HEK293 (cell line): ENCODE measurements around the gene HLA-DMB.

Source experiments
- EGR2 ChIP-seq: fragments of 450-650 bp; formaldehyde crosslinking; IDR thresholded peaks from 2 replicates; pipeline ENCODE4 v1.5.1; 2016; ENCODE audit warnings: low read depth, missing biosample characterization, missing genetic modification characterization
- HOXA7 ChIP-seq: sonication (generic); formaldehyde crosslinking; IDR thresholded peaks from 2 replicates; pipeline ENCODE4 v1.8.1; 2022; ENCODE audit warnings: missing genetic modification reagents, borderline replicate concordance
- HOXC10 ChIP-seq: sonication (generic); formaldehyde crosslinking; IDR thresholded peaks from 2 replicates; pipeline ENCODE4 v1.8.1; 2023; ENCODE audit warnings: mild to moderate bottlenecking, missing genetic modification reagents
- KLF16 ChIP-seq: fragments of 450-650 bp; formaldehyde crosslinking; IDR thresholded peaks from 2 replicates; pipeline ENCODE4 v1.5.1; 2017; ENCODE audit warnings: missing biosample characterization, missing genetic modification characterization
- KLF7 ChIP-seq: fragments of 450-650 bp; formaldehyde crosslinking; IDR thresholded peaks from 2 replicates; pipeline ENCODE4 v1.5.1; 2016; ENCODE audit warnings: missing biosample characterization, missing genetic modification characterization, borderline replicate concordance
- PRDM1 ChIP-seq: fragments of 450-650 bp; formaldehyde crosslinking; IDR thresholded peaks from 2 replicates; pipeline ENCODE4; 2016; ENCODE audit warnings: missing biosample characterization, missing genetic modification characterization
- RBAK ChIP-seq: fragments of 450-650 bp; formaldehyde crosslinking; IDR thresholded peaks from 2 replicates; pipeline ENCODE4 v1.5.1; 2016; ENCODE audit warnings: missing biosample characterization, missing genetic modification characterization
- SP2 ChIP-seq: fragments of 450-650 bp; formaldehyde crosslinking; IDR thresholded peaks from 2 replicates; pipeline ENCODE4 v1.5.1; 2016; ENCODE audit warnings: missing biosample characterization, missing genetic modification characterization
- ZBTB1 ChIP-seq: fragments of 450-650 bp; formaldehyde crosslinking; IDR thresholded peaks from 2 replicates; pipeline ENCODE4 v1.5.1; 2016; ENCODE audit warnings: missing biosample characterization, missing genetic modification characterization
- ZBTB20 ChIP-seq: fragments of 450-650 bp; formaldehyde crosslinking; IDR thresholded peaks from 2 replicates; pipeline ENCODE4 v1.5.1; 2016; ENCODE audit warnings: missing biosample characterization, missing genetic modification characterization
- ZBTB21 ChIP-seq: fragments of 450-650 bp; formaldehyde crosslinking; IDR thresholded peaks from 2 replicates; pipeline ENCODE4 v1.5.1; 2017; ENCODE audit warnings: missing biosample characterization, missing genetic modification characterization
- ZBTB8A ChIP-seq: fragments of 450-650 bp; formaldehyde crosslinking; IDR thresholded peaks from 2 replicates; pipeline ENCODE4 v1.5.1; 2016; ENCODE audit warnings: missing biosample characterization, missing genetic modification characterization
- ZNF114 ChIP-seq: fragments of 450-650 bp; formaldehyde crosslinking; IDR thresholded peaks from 2 replicates; pipeline ENCODE4 v1.5.0; 2017; ENCODE audit warnings: missing biosample characterization, missing genetic modification characterization
- ZNF138 ChIP-seq: fragments of 450-650 bp; formaldehyde crosslinking; IDR thresholded peaks from 2 replicates; pipeline ENCODE4 v1.5.1; 2016; ENCODE audit warnings: missing biosample characterization, missing genetic modification characterization, borderline replicate concordance
- ZNF169 ChIP-seq: fragments of 450-650 bp; formaldehyde crosslinking; IDR thresholded peaks from 2 replicates; pipeline ENCODE4 v1.5.1; 2016; ENCODE audit warnings: missing biosample characterization, missing genetic modification characterization
- ZNF174 ChIP-seq: fragments of 450-650 bp; formaldehyde crosslinking; IDR thresholded peaks from 2 replicates; pipeline ENCODE4 v1.5.0; 2017; ENCODE audit warnings: missing biosample characterization, mild to moderate bottlenecking, missing genetic modification characterization
- ZNF354C ChIP-seq: fragments of 450-650 bp; formaldehyde crosslinking; IDR thresholded peaks from 2 replicates; pipeline ENCODE4 v1.5.1; 2016; ENCODE audit warnings: missing biosample characterization, missing genetic modification characterization, low read depth, borderline replicate concordance
- ZNF37A ChIP-seq: fragments of 450-650 bp; IDR thresholded peaks from 2 replicates; pipeline ENCODE4 v1.5.1; 2018; ENCODE audit warnings: missing biosample characterization, missing genetic modification characterization
- ZNF529 ChIP-seq: fragments of 450-650 bp; formaldehyde crosslinking; IDR thresholded peaks from 2 replicates; pipeline ENCODE4 v1.5.1; 2017; ENCODE audit warnings: missing genetic modification characterization, missing biosample characterization; ENCODE audit not compliant: insufficient replicate concordance
- ZNF544 ChIP-seq: fragments of 450-650 bp; formaldehyde crosslinking; IDR thresholded peaks from 2 replicates; pipeline ENCODE4 v1.5.0; 2017; ENCODE audit warnings: missing biosample characterization, missing genetic modification characterization
- ZNF549 ChIP-seq: fragments of 450-650 bp; IDR thresholded peaks from 2 replicates; pipeline ENCODE4 v1.5.1; 2018; ENCODE audit warnings: missing biosample characterization, missing genetic modification characterization, mild to moderate bottlenecking, inconsistent platforms, moderate library complexity
- ZNF623 ChIP-seq: fragments of 450-650 bp; formaldehyde crosslinking; IDR thresholded peaks from 2 replicates; pipeline ENCODE4 v1.5.1; 2016; ENCODE audit warnings: missing biosample characterization, missing genetic modification characterization
- ZNF624 ChIP-seq: fragments of 450-650 bp; formaldehyde crosslinking; IDR thresholded peaks from 2 replicates; pipeline ENCODE4 v1.5.1; 2017; ENCODE audit warnings: missing biosample characterization, missing genetic modification characterization
- ZNF664 ChIP-seq: fragments of 450-650 bp; formaldehyde crosslinking; IDR thresholded peaks from 2 replicates; pipeline ENCODE4 v1.5.1; 2016; ENCODE audit warnings: missing biosample characterization, missing genetic modification characterization
- ZNF670 ChIP-seq: fragments of 450-650 bp; formaldehyde crosslinking; IDR thresholded peaks from 2 replicates; pipeline ENCODE4 v1.5.1; 2016; ENCODE audit warnings: missing biosample characterization, missing genetic modification characterization, low read depth
- ZNF677 ChIP-seq: fragments of 450-650 bp; IDR thresholded peaks from 2 replicates; pipeline ENCODE4 v1.5.0; 2018; ENCODE audit warnings: missing biosample characterization, mild to moderate bottlenecking, missing genetic modification characterization, moderate library complexity
- ZNF701 ChIP-seq: fragments of 450-650 bp; formaldehyde crosslinking; IDR thresholded peaks from 2 replicates; pipeline ENCODE4 v1.5.1; 2016; ENCODE audit warnings: missing biosample characterization, missing genetic modification characterization
- ZNF76 ChIP-seq: fragments of 450-650 bp; formaldehyde crosslinking; IDR thresholded peaks from 2 replicates; pipeline ENCODE4; 2016; ENCODE audit warnings: low read depth, missing biosample characterization, missing genetic modification characterization, borderline replicate concordance
- ZNF791 ChIP-seq: fragments of 450-650 bp; formaldehyde crosslinking; IDR thresholded peaks from 2 replicates; pipeline ENCODE4 v1.5.1; 2016; ENCODE audit warnings: missing biosample characterization, missing genetic modification characterization
- ZNF837 ChIP-seq: fragments of 450-650 bp; formaldehyde crosslinking; IDR thresholded peaks from 2 replicates; pipeline ENCODE4 v1.5.1; 2016; ENCODE audit warnings: missing biosample characterization, missing genetic modification characterization
- ZSCAN23 ChIP-seq: fragments of 450-650 bp; formaldehyde crosslinking; IDR thresholded peaks from 2 replicates; pipeline ENCODE4 v1.5.1; 2016; ENCODE audit warnings: missing biosample characterization, missing genetic modification characterization
- TF ChIP-seq, protein P1 (sequence below): fragments of 450-650 bp; formaldehyde crosslinking; IDR thresholded peaks from 2 replicates; pipeline ENCODE4 v1.5.1; 2016; ENCODE audit warnings: missing biosample characterization, missing genetic modification characterization, borderline replicate concordance
- TF ChIP-seq, protein P2 (sequence below): fragments of 450-650 bp; formaldehyde crosslinking; IDR thresholded peaks from 2 replicates; pipeline ENCODE4 v1.5.1; 2016; ENCODE audit warnings: missing biosample characterization, missing genetic modification characterization
- TF ChIP-seq, protein P3 (sequence below): fragments of 450-650 bp; formaldehyde crosslinking; IDR thresholded peaks from 2 replicates; pipeline ENCODE4 v1.5.1; 2017; ENCODE audit warnings: missing biosample characterization, missing genetic modification characterization
- TF ChIP-seq, protein P4 (sequence below): fragments of 450-650 bp; formaldehyde crosslinking; IDR thresholded peaks from 2 replicates; pipeline ENCODE4 v1.5.1; 2016; ENCODE audit warnings: missing biosample characterization, missing genetic modification characterization

The HLA-DMB gene

DNA sequence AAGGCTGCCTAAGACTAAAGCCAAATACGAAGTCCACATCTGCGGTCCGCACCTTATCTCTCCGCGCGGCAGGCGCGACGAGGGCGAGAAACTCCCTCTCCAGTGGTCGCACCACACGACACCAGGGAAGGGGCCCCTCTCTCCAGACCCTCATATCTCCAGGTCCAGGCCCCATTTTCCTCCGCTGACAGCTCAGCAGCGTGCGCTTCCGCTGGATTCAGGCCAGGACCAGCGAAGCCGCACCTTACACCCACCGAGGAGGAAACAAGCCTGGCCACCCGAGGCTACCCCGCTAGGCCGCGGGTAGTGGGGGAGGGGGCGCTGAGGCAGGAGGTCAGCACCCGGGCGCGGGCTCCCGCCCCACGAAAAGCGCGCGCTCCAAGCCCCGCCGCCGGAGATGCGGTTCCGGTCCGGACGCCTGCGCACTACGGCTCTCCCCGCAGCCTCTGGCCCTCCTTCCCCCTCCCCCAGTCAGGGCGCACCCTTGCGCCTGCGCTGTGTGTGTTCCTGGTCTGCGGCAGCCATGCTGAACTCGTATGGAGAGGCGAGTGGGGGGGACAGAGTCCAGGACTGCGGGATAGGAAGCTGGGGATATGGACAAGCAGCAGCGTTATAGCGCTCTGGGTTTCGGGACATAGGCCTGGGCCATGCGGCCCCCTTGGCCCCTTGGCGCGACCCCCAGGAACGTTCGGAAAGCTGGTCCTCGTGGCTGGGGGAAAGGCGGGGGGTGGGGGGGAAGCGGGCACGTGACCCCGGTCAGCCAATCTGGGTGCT lies 27.5 kb upstream of the HLA-DMB start, which contains the start of gene BRD2 (continued):
- TF ChIP-seq, protein P1, sequence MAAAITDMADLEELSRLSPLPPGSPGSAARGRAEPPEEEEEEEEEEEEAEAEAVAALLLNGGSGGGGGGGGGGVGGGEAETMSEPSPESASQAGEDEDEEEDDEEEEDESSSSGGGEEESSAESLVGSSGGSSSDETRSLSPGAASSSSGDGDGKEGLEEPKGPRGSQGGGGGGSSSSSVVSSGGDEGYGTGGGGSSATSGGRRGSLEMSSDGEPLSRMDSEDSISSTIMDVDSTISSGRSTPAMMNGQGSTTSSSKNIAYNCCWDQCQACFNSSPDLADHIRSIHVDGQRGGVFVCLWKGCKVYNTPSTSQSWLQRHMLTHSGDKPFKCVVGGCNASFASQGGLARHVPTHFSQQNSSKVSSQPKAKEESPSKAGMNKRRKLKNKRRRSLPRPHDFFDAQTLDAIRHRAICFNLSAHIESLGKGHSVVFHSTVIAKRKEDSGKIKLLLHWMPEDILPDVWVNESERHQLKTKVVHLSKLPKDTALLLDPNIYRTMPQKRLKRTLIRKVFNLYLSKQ (tag by site-specific recombination) = no peak
- TF ChIP-seq RBAK (no peak), ZNF624 (no peak), ZNF174 (tag by site-specific recombination) (no peak), EGR2 (tag by site-specific recombination) (peak; percentile 61), ZNF114 (tag by site-specific recombination) (no peak), ZNF791 (tag by site-specific recombination) (no peak), KLF16 (tag by site-specific recombination) (no peak; the same call in 1 of the 2 replicates), ZNF544 (no peak), ZSCAN23 (tag by site-specific recombination) (no peak; the same call in 1 of the 2 replicates), HOXA7 (CRISPR knock-in tag) (no peak), ZNF670 (tag by site-specific recombination) (no peak), ZBTB21 (tag by site-specific recombination) (peak; percentile 30; the same call in 1 of the 2 replicates), ZNF529 (tag by site-specific recombination) (no peak), ZNF37A (tag by site-specific recombination) (no peak), PRDM1 (tag by site-specific recombination) (no peak), ZNF76 (tag by site-specific recombination) (peak; percentile 48; the same call in 1 of the 2 replicates), ZBTB1 (peak; percentile 83), SP2 (tag by site-specific recombination) (peak; percentile 93), ZNF837 (tag by site-specific recombination) (no peak), ZBTB20 (tag by site-specific recombination) (peak; percentile 90), ZNF664 (tag by site-specific recombination) (no peak), ZNF701 (tag by site-specific recombination) (no peak), ZNF549 (no peak), KLF7 (tag by site-specific recombination) (peak; percentile 69; the same call in 1 of the 2 replicates), HOXC10 (CRISPR knock-in tag) (no peak), ZNF677 (tag by site-specific recombination) (no peak), ZNF138 (no peak), ZBTB8A (tag by site-specific recombination) (peak; percentile 79), ZNF623 (tag by site-specific recombination) (no peak; the same call in 1 of the 2 replicates), ZNF169 (peak; percentile 66; the same call in 1 of the 2 replicates), ZNF354C (tag by site-specific recombination) (no peak)
- TF ChIP-seq, protein P2, sequence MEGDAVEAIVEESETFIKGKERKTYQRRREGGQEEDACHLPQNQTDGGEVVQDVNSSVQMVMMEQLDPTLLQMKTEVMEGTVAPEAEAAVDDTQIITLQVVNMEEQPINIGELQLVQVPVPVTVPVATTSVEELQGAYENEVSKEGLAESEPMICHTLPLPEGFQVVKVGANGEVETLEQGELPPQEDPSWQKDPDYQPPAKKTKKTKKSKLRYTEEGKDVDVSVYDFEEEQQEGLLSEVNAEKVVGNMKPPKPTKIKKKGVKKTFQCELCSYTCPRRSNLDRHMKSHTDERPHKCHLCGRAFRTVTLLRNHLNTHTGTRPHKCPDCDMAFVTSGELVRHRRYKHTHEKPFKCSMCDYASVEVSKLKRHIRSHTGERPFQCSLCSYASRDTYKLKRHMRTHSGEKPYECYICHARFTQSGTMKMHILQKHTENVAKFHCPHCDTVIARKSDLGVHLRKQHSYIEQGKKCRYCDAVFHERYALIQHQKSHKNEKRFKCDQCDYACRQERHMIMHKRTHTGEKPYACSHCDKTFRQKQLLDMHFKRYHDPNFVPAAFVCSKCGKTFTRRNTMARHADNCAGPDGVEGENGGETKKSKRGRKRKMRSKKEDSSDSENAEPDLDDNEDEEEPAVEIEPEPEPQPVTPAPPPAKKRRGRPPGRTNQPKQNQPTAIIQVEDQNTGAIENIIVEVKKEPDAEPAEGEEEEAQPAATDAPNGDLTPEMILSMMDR (tag by site-specific recombination) = no peak
- TF ChIP-seq, protein P3, sequence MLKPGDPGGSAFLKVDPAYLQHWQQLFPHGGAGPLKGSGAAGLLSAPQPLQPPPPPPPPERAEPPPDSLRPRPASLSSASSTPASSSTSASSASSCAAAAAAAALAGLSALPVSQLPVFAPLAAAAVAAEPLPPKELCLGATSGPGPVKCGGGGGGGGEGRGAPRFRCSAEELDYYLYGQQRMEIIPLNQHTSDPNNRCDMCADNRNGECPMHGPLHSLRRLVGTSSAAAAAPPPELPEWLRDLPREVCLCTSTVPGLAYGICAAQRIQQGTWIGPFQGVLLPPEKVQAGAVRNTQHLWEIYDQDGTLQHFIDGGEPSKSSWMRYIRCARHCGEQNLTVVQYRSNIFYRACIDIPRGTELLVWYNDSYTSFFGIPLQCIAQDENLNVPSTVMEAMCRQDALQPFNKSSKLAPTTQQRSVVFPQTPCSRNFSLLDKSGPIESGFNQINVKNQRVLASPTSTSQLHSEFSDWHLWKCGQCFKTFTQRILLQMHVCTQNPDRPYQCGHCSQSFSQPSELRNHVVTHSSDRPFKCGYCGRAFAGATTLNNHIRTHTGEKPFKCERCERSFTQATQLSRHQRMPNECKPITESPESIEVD (tag by site-specific recombination) = no peak
- TF ChIP-seq, protein P4, sequence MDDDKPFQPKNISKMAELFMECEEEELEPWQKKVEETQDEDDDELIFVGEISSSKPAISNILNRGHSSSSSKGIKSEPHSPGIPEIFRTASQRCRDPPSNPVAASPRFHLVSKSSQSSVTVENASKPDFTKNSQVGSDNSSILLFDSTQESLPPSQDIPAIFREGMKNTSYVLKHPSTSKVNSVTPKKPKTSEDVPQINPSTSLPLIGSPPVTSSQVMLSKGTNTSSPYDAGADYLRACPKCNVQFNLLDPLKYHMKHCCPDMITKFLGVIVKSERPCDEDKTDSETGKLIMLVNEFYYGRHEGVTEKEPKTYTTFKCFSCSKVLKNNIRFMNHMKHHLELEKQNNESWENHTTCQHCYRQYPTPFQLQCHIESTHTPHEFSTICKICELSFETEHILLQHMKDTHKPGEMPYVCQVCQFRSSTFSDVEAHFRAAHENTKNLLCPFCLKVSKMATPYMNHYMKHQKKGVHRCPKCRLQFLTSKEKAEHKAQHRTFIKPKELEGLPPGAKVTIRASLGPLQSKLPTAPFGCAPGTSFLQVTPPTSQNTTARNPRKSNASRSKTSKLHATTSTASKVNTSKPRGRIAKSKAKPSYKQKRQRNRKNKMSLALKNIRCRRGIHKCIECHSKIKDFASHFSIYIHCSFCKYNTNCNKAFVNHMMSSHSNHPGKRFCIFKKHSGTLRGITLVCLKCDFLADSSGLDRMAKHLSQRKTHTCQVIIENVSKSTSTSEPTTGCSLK (tag by site-specific recombination) = no peak
